Gastroesophageal sphincter (tissue), 3 donors: ENCODE data around the gene C2CD2L.

ENCODE experiments used
- CTCF ChIP-seq, 4 experiments: fragments of 200-600 bp in 2 of 4; fragments of 450-650 bp in 2 of 4; sonication (generic) in 1 of 4; IDR thresholded peaks; one replicate each; pipeline ENCODE4 v1.5.1; 2017 to 2019; ENCODE audit warnings: antibody characterized with exemption in 4 of 4, mild to moderate bottlenecking in 2 of 4, moderate library complexity in 2 of 4
- EP300 ChIP-seq: sonication (generic); formaldehyde crosslinking; IDR thresholded peaks from one replicate; pipeline ENCODE4 v1.6.1; 2017; ENCODE audit warnings: antibody characterized with exemption, mild to moderate bottlenecking

- TF ChIP-seq CTCF (IDR thresholded peaks at IDR 0.05), result no peak
- TF ChIP-seq EP300, result no peak
Observed at GRCh38 chr11:119091966-119092879, 14.9 kb upstream of the C2CD2L start.
